ENCODE data around the gene OOSP4B.
"Not testable (repeated sequence)": the region's sequence is repeated elsewhere in the genome, so short reads cannot be mapped to it uniquely, and the experiment has no call there.

DNA sequence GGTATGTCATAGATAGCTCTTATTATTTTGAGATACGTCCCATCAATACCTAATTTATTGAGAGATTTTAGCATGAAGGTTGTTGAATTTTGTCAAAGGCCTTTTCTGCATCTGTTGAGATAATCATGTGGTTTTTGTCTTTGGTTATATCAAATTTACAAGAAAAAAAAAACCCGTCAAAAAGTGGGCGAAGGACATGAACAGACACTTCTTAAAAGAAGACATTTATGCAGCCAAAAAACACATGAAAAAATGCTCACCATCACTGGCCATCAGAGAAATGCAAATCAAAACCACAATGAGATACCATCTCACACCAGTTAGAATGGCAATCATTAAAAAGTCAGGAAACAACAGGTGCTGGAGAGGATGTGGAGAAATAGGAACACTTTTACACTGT lies 33.9 kb downstream of the OOSP4B start:
- not testable (repeated sequence) for TF ChIP-seq TAF1 (IDR thresholded peaks at IDR 0.05; ENCODE audit: borderline replicate concordance, low read depth, low read length); POLR2AphosphoS5 (IDR thresholded peaks at IDR 0.05; ENCODE audit: low read depth, low read length); POLR2A (IDR thresholded peaks at IDR 0.05; ENCODE audit: low read depth, low read length)
